T-helper 2 cell treated with Interferon-gamma antibody and Interleukin-4, amounts not matched to agents 5 μg/mL and 100 μg/mL, for 36 hours (primary cell): ENCODE results near the gene DCBLD2.
A peak's percentile ranks its signal among the peaks of the same experiment; 100 is the strongest.

Experiments used
- DNase-seq: peaks from one replicate; pipeline ENCODE4 v3.0.0; 2021; ENCODE audit warnings: low spot score
- H3K27ac Mint-ChIP-seq: one replicate; pipeline ENCODE4 v1.8.0; 2021; ENCODE audit warnings: mild to moderate bottlenecking, mixed read lengths
- H3K27me3 Mint-ChIP-seq: one replicate; pipeline ENCODE4 v1.8.0; 2021; ENCODE audit warnings: low read depth, mixed read lengths
- H3K36me3 Mint-ChIP-seq: one replicate; pipeline ENCODE4 v1.8.0; 2021; ENCODE audit warnings: low read depth, mixed read lengths
- H3K4me1 Mint-ChIP-seq: one replicate; pipeline ENCODE4 v1.8.0; 2021; ENCODE audit warnings: low read depth, mixed read lengths
- H3K4me3 Mint-ChIP-seq: one replicate; pipeline ENCODE4 v1.8.0; 2022; ENCODE audit warnings: mild to moderate bottlenecking, moderate library complexity, mixed read lengths
- H3K9me3 Mint-ChIP-seq: one replicate; pipeline ENCODE4 v1.8.0; 2021; ENCODE audit warnings: mixed read lengths

Gene DCBLD2

GRCh38 chr3:98902351-98902740 lies 851 bp upstream of the DCBLD2 start:
- Mint-ChIP-seq H3K27me3 (peaks cover 20% of the 10 kb centered on the region), H3K9me3 (no peaks in the 10 kb centered on the region), H3K27ac (peak overlapping the region; percentile 75), H3K36me3 (no peaks in the 10 kb centered on the region), H3K4me3 (peak overlapping the region; percentile 88), H3K4me1 (peaks cover 17% of the 10 kb centered on the region)
- no peak for DNase-seq

- H3K27me3 Mint-ChIP-seq, result peaks cover 23% of the 10 kb centered on the region
- H3K27ac Mint-ChIP-seq, result no peak overlapping the region
- H3K4me1 Mint-ChIP-seq, result peaks cover 17% of the 10 kb centered on the region
- no peaks in the 10 kb centered on the region for H3K9me3 Mint-ChIP-seq
- H3K36me3 Mint-ChIP-seq, result no peaks in the 10 kb centered on the region
- H3K4me3 Mint-ChIP-seq, result peak overlapping the region; percentile 88
- DNase-seq, result peak; percentile 6
Measured at GRCh38 chr3:98901119-98901391, 440 bp downstream of the DCBLD2 start.

DNA sequence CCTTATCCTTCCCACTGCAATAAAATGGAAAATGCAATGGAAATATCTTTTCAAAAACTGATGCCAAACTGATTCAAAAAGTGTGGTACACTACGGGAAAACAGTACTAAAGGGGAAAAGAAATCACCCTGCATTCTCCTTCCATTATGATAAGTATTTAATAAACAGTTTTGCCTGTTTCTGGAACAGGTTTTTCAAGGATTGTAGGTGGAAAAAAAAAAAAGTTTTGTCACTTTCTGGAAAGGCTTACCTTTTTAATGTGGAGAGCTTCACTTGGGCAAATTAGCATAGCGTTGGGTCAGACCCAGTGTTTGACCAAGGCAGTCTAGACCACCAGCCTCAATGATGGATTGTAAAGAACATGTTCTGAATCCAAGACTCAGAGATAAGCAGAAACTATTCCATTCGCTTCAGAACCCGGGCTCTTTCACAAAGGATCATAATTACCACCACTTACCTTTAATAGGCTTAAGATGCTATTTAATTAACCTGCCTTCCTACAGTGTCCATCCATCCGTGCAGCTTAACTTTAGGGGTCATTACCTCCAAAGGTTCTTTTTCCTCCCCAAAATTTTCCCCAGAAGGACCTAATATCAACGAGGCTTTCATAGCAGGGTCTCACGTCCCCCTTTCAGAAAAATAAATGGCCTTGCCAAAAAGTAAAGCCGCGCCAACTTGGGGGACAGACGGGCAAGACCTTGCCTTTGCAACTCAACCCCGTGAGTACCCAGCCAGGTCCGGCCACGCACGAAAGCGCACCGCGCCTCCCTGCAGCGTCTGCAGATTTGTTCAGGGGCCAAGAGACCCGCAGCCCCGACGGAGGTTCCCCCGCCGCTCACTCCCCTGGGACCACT lies 1.0 kb downstream of the DCBLD2 start:
- no peaks in the 10 kb centered on the region for H3K9me3 Mint-ChIP-seq
- peak overlapping the region; percentile 87 for H3K4me3 Mint-ChIP-seq
- peaks cover 23% of the 10 kb centered on the region for H3K27me3 Mint-ChIP-seq
- DNase-seq, result no peak
- peaks cover 17% of the 10 kb centered on the region for H3K4me1 Mint-ChIP-seq
- no peak overlapping the region for H3K27ac Mint-ChIP-seq
- H3K36me3 Mint-ChIP-seq, result no peaks in the 10 kb centered on the region

- Mint-ChIP-seq H3K27me3 (peaks cover 23% of the 10 kb centered on the region), H3K4me3 (no peak overlapping the region), H3K9me3 (no peaks in the 10 kb centered on the region), H3K4me1 (peaks cover 17% of the 10 kb centered on the region), H3K27ac (no peak overlapping the region), H3K36me3 (no peaks in the 10 kb centered on the region)
- DNase-seq, result no peak
Measured at GRCh38 chr3:98897701-98898100, 3.8 kb downstream of the DCBLD2 start.

DNA sequence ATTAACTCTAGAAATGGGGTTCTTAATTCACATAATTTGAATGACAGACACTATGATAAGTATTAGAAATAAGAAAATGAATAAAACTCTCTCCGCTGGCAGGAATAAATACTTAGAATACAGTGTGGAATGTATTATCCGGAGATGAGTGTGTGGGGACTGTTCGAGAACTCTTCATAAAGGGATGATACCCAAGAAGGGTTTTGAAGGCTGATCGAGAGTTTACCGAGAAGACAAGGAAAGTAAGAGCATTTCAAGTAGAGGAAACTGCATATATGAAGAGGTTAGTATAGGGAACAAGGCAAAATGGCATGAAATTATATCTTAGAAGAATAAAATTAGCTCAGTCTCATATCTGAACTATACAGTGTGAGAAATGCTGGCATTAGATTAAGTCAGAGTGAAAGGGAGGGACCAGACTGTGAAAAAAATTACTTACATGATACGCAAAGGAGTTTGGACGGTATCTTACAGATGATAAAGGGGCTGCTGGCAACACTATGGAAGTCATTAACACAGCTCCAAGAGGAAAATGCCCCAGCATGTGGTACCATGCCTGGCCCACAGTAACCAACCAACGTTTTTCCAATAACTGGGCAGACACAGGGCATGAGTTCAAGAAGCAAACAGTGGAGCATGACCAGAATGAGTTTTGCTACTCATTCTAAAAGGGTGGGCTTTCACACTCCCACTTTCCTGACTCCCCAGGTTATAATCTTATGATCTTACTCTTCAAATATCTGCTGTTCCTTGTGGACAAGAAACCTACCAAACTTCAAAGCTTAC lies 6.5 kb downstream of the DCBLD2 start:
- Mint-ChIP-seq H3K4me3 (no peak overlapping the region), H3K4me1 (peaks cover 4% of the 10 kb centered on the region), H3K27ac (no peak overlapping the region), H3K27me3 (peaks cover 13% of the 10 kb centered on the region), H3K36me3 (no peaks in the 10 kb centered on the region), H3K9me3 (no peaks in the 10 kb centered on the region)
- DNase-seq, result no peak

DNA sequence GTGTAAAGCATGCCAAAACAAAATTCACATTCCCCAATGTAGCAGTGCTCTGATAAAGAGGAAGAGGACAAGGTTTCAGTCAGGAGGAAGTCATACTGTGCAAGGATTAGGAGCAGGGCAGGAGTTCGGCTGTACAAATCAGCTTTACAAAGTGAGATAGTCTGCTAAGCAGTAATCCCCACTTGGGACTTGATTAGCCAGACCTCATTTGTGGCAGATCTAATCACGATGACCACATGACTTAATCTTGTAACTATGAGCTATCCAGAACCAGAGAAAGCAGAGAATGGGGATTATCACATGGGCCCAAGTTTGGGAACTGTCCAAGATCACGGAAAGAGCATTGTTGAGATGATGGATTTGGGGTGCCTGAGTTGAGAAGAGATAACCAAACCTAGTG lies 7.8 kb downstream of the DCBLD2 start:
- H3K27me3 Mint-ChIP-seq, result peaks cover 5% of the 10 kb centered on the region
- no peaks in the 10 kb centered on the region for H3K4me1 Mint-ChIP-seq
- no peaks in the 10 kb centered on the region for H3K36me3 Mint-ChIP-seq
- H3K9me3 Mint-ChIP-seq, result no peaks in the 10 kb centered on the region
- no peak overlapping the region for H3K27ac Mint-ChIP-seq
- DNase-seq, result no peak
- H3K4me3 Mint-ChIP-seq, result no peak overlapping the region

- no peak for DNase-seq
- H3K4me1 Mint-ChIP-seq, result no peaks in the 10 kb centered on the region
- H3K27me3 Mint-ChIP-seq, result peaks cover 3% of the 10 kb centered on the region
- H3K36me3 Mint-ChIP-seq, result no peaks in the 10 kb centered on the region
- H3K4me3 Mint-ChIP-seq, result no peak overlapping the region
- H3K27ac Mint-ChIP-seq, result no peak overlapping the region
- no peaks in the 10 kb centered on the region for H3K9me3 Mint-ChIP-seq
Measured at GRCh38 chr3:98892263-98892662, 9.2 kb downstream of the DCBLD2 start.

GRCh38 chr3:98890965-98891910 lies 10.3 kb downstream of the DCBLD2 start:
- Mint-ChIP-seq H3K36me3 (no peaks in the 10 kb centered on the region), H3K4me3 (no peak overlapping the region), H3K27ac (no peak overlapping the region), H3K27me3 (no peaks in the 10 kb centered on the region), H3K9me3 (no peaks in the 10 kb centered on the region), H3K4me1 (no peaks in the 10 kb centered on the region)
- no peak for DNase-seq

GRCh38 chr3:98890181-98890835 lies 11.2 kb downstream of the DCBLD2 start:
- Mint-ChIP-seq H3K27ac (no peak overlapping the region), H3K36me3 (no peaks in the 10 kb centered on the region), H3K9me3 (no peaks in the 10 kb centered on the region)

GRCh38 chr3:98887684-98888083 lies 13.8 kb downstream of the DCBLD2 start:
- H3K27me3 Mint-ChIP-seq, result no peaks in the 10 kb centered on the region
- no peak overlapping the region for H3K4me3 Mint-ChIP-seq
- H3K27ac Mint-ChIP-seq, result no peak overlapping the region
- no peak for DNase-seq
- no peaks in the 10 kb centered on the region for H3K9me3 Mint-ChIP-seq
- no peaks in the 10 kb centered on the region for H3K4me1 Mint-ChIP-seq
- no peaks in the 10 kb centered on the region for H3K36me3 Mint-ChIP-seq

More at GRCh38 chr3:98890181-98890835, 11.2 kb downstream of the DCBLD2 start:
- Mint-ChIP-seq H3K27me3 (no peaks in the 10 kb centered on the region), H3K4me3 (no peak overlapping the region), H3K4me1 (no peaks in the 10 kb centered on the region)
- no peak for DNase-seq

- peaks cover under 1% of the 10 kb centered on the region for H3K36me3 Mint-ChIP-seq
- no peaks in the 10 kb centered on the region for H3K4me1 Mint-ChIP-seq
- no peak overlapping the region for H3K27ac Mint-ChIP-seq
- no peak overlapping the region for H3K4me3 Mint-ChIP-seq
- DNase-seq, result no peak
- no peaks in the 10 kb centered on the region for H3K9me3 Mint-ChIP-seq
- no peaks in the 10 kb centered on the region for H3K27me3 Mint-ChIP-seq
Measured at GRCh38 chr3:98886525-98886924, 15.0 kb downstream of the DCBLD2 start.

DNA sequence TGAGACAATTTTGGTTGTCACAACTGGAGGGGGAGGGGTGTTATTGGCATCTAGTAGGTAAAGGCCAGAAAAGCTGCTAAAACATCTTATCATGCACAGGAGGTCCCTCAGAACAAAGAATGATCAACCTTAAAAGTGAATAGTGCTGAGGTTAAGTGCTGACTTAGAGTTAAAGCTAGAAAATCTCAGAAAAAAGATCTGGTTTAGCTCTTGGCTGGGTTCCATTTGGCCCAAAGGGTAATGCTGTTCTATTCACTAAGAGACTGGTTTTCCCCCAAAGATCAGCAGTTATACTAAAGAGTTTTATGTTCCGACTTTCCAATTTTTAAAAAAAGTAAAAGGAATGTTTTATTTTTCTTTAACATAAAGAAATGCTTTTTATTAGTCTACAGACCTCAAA lies 15.6 kb downstream of the DCBLD2 start:
- peaks cover 2% of the 10 kb centered on the region for H3K36me3 Mint-ChIP-seq
- H3K4me1 Mint-ChIP-seq, result no peaks in the 10 kb centered on the region
- no peaks in the 10 kb centered on the region for H3K9me3 Mint-ChIP-seq
- no peak overlapping the region for H3K4me3 Mint-ChIP-seq
- no peak for DNase-seq
- H3K27ac Mint-ChIP-seq, result no peak overlapping the region
- H3K27me3 Mint-ChIP-seq, result no peaks in the 10 kb centered on the region

DNA sequence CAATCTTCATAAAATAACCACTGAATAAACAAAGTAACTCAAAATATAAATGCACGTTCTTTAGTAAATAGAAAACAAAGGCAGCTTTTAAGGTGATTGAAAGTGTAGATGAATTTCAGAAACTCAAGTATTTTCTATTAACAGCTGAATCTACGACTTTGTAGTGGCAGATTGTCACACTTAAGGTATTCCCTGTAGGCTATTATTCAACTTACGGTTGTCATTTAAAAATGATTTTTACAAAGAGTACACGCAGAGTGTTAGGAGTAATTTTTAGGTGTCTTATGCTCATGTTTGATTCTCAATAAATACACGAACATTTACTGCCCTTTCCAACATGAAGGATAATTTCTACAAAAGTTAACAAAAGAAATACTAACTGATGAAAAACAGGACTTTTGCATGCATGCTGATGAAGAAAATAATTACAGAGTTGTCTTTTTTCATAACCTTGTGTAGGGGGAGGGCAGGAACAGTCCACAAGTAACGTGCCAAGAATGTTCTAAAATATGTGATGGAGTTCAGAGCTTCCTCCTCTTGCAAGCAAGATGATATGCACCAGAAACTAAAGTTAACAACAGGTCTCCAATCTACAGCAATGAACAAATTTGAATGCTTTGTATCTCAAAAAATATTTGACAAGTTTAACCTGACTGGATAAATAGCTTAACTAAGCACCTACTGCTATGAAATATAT lies 16.7 kb downstream of the DCBLD2 start:
- Mint-ChIP-seq H3K27ac (no peak overlapping the region), H3K9me3 (no peaks in the 10 kb centered on the region), H3K36me3 (peaks cover 2% of the 10 kb centered on the region), H3K4me3 (no peak overlapping the region), H3K27me3 (no peaks in the 10 kb centered on the region), H3K4me1 (no peaks in the 10 kb centered on the region)
- DNase-seq, result no peak
